Activated CD8-positive, alpha-beta memory T cell treated with anti-CD3 and anti-CD28 coated beads, Interleukin-2, amount 10 ng/mL, durations not matched to agents 7 days and 5 days (primary cell): ENCODE results near the gene SARS1. TPM values are rescaled to one million over a fixed set of nuclear protein-coding genes. Genes with fewer than 3 reads are reported as not detected.

Experiments
- ATAC-seq: fragments of 150-1000 bp; cut with Tn5 transposase; one replicate; pipeline ENCODE4 v1.10.0; 2021; ENCODE audit warnings: moderate library complexity
- CTCF ChIA-PET: fragments of 350-600 bp; sonication (Branson Sonifier 250); formaldehyde crosslinking; loops from one replicate; lab custom pipeline; 2021; ENCODE audit warnings: antibody characterized with exemption; lab: Charles Lee
- DNase-seq: peaks from one replicate; pipeline ENCODE4 v3.0.0-alpha.2; 2020
- H3K27ac Mint-ChIP-seq: one replicate; pipeline ENCODE4 v1.8.0; 2021; ENCODE audit warnings: mild to moderate bottlenecking, mixed read lengths
- H3K27me3 Mint-ChIP-seq: one replicate; pipeline ENCODE4 v1.8.0; 2021; ENCODE audit warnings: mixed read lengths
- H3K36me3 Mint-ChIP-seq: one replicate; pipeline ENCODE4 v1.8.0; 2021; ENCODE audit warnings: mild to moderate bottlenecking, mixed read lengths
- H3K4me1 Mint-ChIP-seq: one replicate; pipeline ENCODE4 v1.8.0; 2021; ENCODE audit warnings: mixed read lengths
- H3K4me3 Mint-ChIP-seq: one replicate; pipeline ENCODE4 v1.8.0; 2021; ENCODE audit warnings: mild to moderate bottlenecking, moderate library complexity, mixed read lengths
- H3K9me3 Mint-ChIP-seq: one replicate; pipeline ENCODE4 v1.8.0; 2022; ENCODE audit warnings: low read depth, mixed read lengths
- total RNA-seq, 2 experiments: library from RNA; stranded (reverse); gene quantifications; one replicate each; pipeline ENCODE4 v1.2.3, GENCODE V29; 2021

The SARS1 gene
- total RNA-seq, 2 experiments from 2014 or later = 148 to 194 TPM

- CTCF ChIA-PET = interaction anchor here (1.2 to 5.6 kb wide), 2 partner anchors 132 to 265 kb away, joined by 3 to 35 read pairs; no protein-coding TSS in a partner anchor
- no peaks in the 10 kb centered on the region for H3K27me3 Mint-ChIP-seq
- H3K4me1 Mint-ChIP-seq = peaks cover 2% of the 10 kb centered on the region
- DNase-seq (no peak), ATAC-seq (no peak)
- no peaks in the 10 kb centered on the region for H3K36me3 Mint-ChIP-seq
- no peak overlapping the region for H3K27ac Mint-ChIP-seq
- H3K4me3 Mint-ChIP-seq = no peak overlapping the region
- no peaks in the 10 kb centered on the region for H3K9me3 Mint-ChIP-seq
Observed at GRCh38 chr1:109266965-109267364, 53.2 kb downstream of the SARS1 start.

- no peak overlapping the region for H3K27ac Mint-ChIP-seq
Observed at GRCh38 chr1:109267743-109268300, 54.1 kb downstream of the SARS1 start.

GRCh38 chr1:109268431-109269211 is 54.9 kb downstream of the SARS1 start:
- no peak for ATAC-seq
- H3K36me3 Mint-ChIP-seq = no peaks in the 10 kb centered on the region
- no peaks in the 10 kb centered on the region for H3K4me1 Mint-ChIP-seq
- DNase-seq = no peak
- H3K27me3 Mint-ChIP-seq = no peaks in the 10 kb centered on the region
- H3K27ac Mint-ChIP-seq = no peak overlapping the region
- H3K4me3 Mint-ChIP-seq = no peak overlapping the region
- CTCF ChIA-PET = interaction anchor here (2.6 kb wide), 1 partner anchor 264 kb away, joined by 7 read pairs; no protein-coding TSS in a partner anchor
- no peaks in the 10 kb centered on the region for H3K9me3 Mint-ChIP-seq

More at GRCh38 chr1:109267743-109268300, 54.1 kb downstream of the SARS1 start:
- CTCF ChIA-PET = interaction anchor here (2.6 kb wide), 1 partner anchor 265 kb away, joined by 7 read pairs; no protein-coding TSS in a partner anchor
- ATAC-seq = no peak
- H3K9me3 Mint-ChIP-seq = no peaks in the 10 kb centered on the region
- H3K36me3 Mint-ChIP-seq = no peaks in the 10 kb centered on the region
- no peak for DNase-seq
- H3K4me1 Mint-ChIP-seq = peaks cover 2% of the 10 kb centered on the region
- no peaks in the 10 kb centered on the region for H3K27me3 Mint-ChIP-seq
- no peak overlapping the region for H3K4me3 Mint-ChIP-seq

GRCh38 chr1:109269212-109269980 is 55.7 kb downstream of the SARS1 start:
- ATAC-seq (no peak), DNase-seq (no peak)
- Mint-ChIP-seq H3K27me3 (no peaks in the 10 kb centered on the region), H3K27ac (no peak overlapping the region), H3K4me1 (peaks cover 2% of the 10 kb centered on the region), H3K9me3 (no peaks in the 10 kb centered on the region), H3K36me3 (no peaks in the 10 kb centered on the region), H3K4me3 (no peak overlapping the region)
- CTCF ChIA-PET = interaction anchor here (2.6 kb wide), 1 partner anchor 263 kb away, joined by 7 read pairs; no protein-coding TSS in a partner anchor

GRCh38 chr1:109269981-109270622 is 56.4 kb downstream of the SARS1 start:
- no peak overlapping the region for H3K27ac Mint-ChIP-seq
- no peaks in the 10 kb centered on the region for H3K36me3 Mint-ChIP-seq
- no peak for ATAC-seq

GRCh38 chr1:109270623-109271317 is 57.1 kb downstream of the SARS1 start:
- Mint-ChIP-seq H3K27me3 (no peaks in the 10 kb centered on the region), H3K4me3 (no peak overlapping the region), H3K9me3 (no peaks in the 10 kb centered on the region), H3K4me1 (peaks cover 2% of the 10 kb centered on the region), H3K36me3 (no peaks in the 10 kb centered on the region), H3K27ac (no peak overlapping the region)
- ATAC-seq (no peak), DNase-seq (no peak)
- CTCF ChIA-PET = no interaction called here

More at GRCh38 chr1:109269981-109270622, 56.4 kb downstream of the SARS1 start:
- no peak for DNase-seq
- H3K9me3 Mint-ChIP-seq = no peaks in the 10 kb centered on the region
- no peaks in the 10 kb centered on the region for H3K27me3 Mint-ChIP-seq
- H3K4me3 Mint-ChIP-seq = no peak overlapping the region
- peaks cover 2% of the 10 kb centered on the region for H3K4me1 Mint-ChIP-seq
- CTCF ChIA-PET = interaction anchor here (2.6 kb wide), 1 partner anchor 262 kb away, joined by 7 read pairs; no protein-coding TSS in a partner anchor

- H3K27ac Mint-ChIP-seq = no peak overlapping the region
- CTCF ChIA-PET = no interaction called here
- H3K4me3 Mint-ChIP-seq = no peak overlapping the region
- peaks cover 2% of the 10 kb centered on the region for H3K4me1 Mint-ChIP-seq
- no peak for DNase-seq
- no peaks in the 10 kb centered on the region for H3K36me3 Mint-ChIP-seq
- ATAC-seq = no peak
- no peaks in the 10 kb centered on the region for H3K27me3 Mint-ChIP-seq
- no peaks in the 10 kb centered on the region for H3K9me3 Mint-ChIP-seq
Observed at GRCh38 chr1:109271458-109271857, 57.7 kb downstream of the SARS1 start.

GRCh38 chr1:109272021-109272799 is 58.5 kb downstream of the SARS1 start:
- CTCF ChIA-PET = no interaction called here
- Mint-ChIP-seq H3K36me3 (no peaks in the 10 kb centered on the region), H3K27me3 (no peaks in the 10 kb centered on the region), H3K27ac (no peak overlapping the region), H3K4me3 (no peak overlapping the region), H3K4me1 (peaks cover 5% of the 10 kb centered on the region), H3K9me3 (no peaks in the 10 kb centered on the region)
- ATAC-seq (no peak), DNase-seq (no peak)

- no peaks in the 10 kb centered on the region for H3K27me3 Mint-ChIP-seq
- ATAC-seq (no peak), DNase-seq (no peak)
- H3K4me3 Mint-ChIP-seq = no peak overlapping the region
- H3K36me3 Mint-ChIP-seq = no peaks in the 10 kb centered on the region
- peaks cover 10% of the 10 kb centered on the region for H3K4me1 Mint-ChIP-seq
- CTCF ChIA-PET = no interaction called here
- H3K9me3 Mint-ChIP-seq = no peaks in the 10 kb centered on the region
- no peak overlapping the region for H3K27ac Mint-ChIP-seq
Observed at GRCh38 chr1:109272831-109273547, 59.3 kb downstream of the SARS1 start.

- DNase-seq = no peak
- Mint-ChIP-seq H3K9me3 (no peaks in the 10 kb centered on the region), H3K4me1 (peaks cover 10% of the 10 kb centered on the region), H3K27me3 (no peaks in the 10 kb centered on the region), H3K27ac (no peak overlapping the region), H3K36me3 (no peaks in the 10 kb centered on the region), H3K4me3 (no peak overlapping the region)
- ATAC-seq = no peak
- CTCF ChIA-PET = no interaction called here
Observed at GRCh38 chr1:109273570-109274288, 60.0 kb downstream of the SARS1 start.
